ENCODE data around the gene FDPS. TPM values are rescaled to one million over a fixed set of nuclear protein-coding genes. Genes with fewer than 3 reads are reported as not detected.

Gene FDPS
- total RNA-seq, 4 donors from 2014 or later: 71.2 to 125 (median 81.0) TPM

DNA sequence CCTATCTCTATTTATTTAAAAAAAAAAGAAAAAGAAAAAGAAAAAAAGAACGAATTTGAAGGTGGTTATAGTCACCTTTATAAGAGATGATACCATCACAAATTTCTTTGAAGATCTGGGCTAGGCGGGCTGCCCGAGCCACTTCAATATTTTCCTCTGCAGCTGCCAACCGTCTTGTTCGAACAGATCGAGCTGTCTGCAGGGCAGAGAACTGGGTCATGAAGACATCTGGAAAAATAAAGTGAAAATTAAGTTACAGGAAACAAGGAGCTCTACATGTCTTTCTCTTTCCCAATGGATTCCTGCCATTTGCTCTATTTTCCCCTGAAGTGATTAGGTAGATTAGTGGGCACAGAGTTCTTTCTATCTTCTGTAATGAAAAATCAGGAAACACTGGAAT is 44.0 kb downstream of the FDPS start:
- H3K36me3 ChIP-seq: peaks cover 4 to 100% of the 10 kb centered on the region in 2 donors
- H3K4me1 ChIP-seq: no peaks in the 10 kb centered on the region
- no peaks in the 10 kb centered on the region for H3K9me3 ChIP-seq
- no peaks in the 10 kb centered on the region for H3K27me3 ChIP-seq
- H3K4me3 ChIP-seq: no peak overlapping the region
- TF ChIP-seq POLR2AphosphoS5 (IDR thresholded peaks at IDR 0.05) (no peak), POLR2A (IDR thresholded peaks at IDR 0.05) (no peak), EP300 (IDR thresholded peaks at IDR 0.05) (no peak)
- TF ChIP-seq, protein P1, sequence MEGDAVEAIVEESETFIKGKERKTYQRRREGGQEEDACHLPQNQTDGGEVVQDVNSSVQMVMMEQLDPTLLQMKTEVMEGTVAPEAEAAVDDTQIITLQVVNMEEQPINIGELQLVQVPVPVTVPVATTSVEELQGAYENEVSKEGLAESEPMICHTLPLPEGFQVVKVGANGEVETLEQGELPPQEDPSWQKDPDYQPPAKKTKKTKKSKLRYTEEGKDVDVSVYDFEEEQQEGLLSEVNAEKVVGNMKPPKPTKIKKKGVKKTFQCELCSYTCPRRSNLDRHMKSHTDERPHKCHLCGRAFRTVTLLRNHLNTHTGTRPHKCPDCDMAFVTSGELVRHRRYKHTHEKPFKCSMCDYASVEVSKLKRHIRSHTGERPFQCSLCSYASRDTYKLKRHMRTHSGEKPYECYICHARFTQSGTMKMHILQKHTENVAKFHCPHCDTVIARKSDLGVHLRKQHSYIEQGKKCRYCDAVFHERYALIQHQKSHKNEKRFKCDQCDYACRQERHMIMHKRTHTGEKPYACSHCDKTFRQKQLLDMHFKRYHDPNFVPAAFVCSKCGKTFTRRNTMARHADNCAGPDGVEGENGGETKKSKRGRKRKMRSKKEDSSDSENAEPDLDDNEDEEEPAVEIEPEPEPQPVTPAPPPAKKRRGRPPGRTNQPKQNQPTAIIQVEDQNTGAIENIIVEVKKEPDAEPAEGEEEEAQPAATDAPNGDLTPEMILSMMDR (IDR thresholded peaks at IDR 0.05): no peak
- WGBS, 2 donors (ENCODE audit: low coverage in 1 of 2): 91% methylated on average over 5 to 6 of the region's 6 CpGs
- H3K27ac ChIP-seq: no peak overlapping the region
- ATAC-seq: no peak

DNA sequence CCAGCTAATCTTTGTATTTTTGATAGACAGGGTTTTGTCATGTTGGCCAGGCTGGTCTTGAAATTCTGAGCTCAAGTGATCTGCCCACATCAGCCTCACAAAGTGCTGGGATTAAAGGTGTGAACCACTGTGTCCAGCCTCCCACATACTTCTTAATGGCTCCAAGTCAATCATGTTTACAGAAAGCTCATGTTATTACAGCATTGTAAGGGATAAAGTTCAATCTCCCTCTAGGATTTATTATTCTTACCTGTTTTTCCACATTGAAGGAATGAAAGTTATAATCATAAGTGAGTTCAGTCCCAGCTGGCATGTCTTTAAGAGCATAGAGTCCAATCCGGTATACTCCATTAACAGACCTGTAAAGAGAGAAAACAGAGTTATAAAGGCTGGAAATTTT is 51.4 kb downstream of the FDPS start:
- Histone ChIP-seq H3K27me3 (no peaks in the 10 kb centered on the region), H3K4me1 (no peaks in the 10 kb centered on the region), H3K27ac (no peak overlapping the region), H3K4me3 (no peak overlapping the region), H3K9me3 (no peaks in the 10 kb centered on the region), H3K36me3 (peaks cover 0 to 100% of the 10 kb centered on the region in 2 donors)
- ATAC-seq: no peak
- 76 to 100% methylated on average over 1 of the region's 1 CpG for WGBS, 2 donors (ENCODE audit: low coverage in 1 of 2)
- TF ChIP-seq POLR2A (IDR thresholded peaks at IDR 0.05) (no peak), POLR2AphosphoS5 (IDR thresholded peaks at IDR 0.05) (no peak), EP300 (IDR thresholded peaks at IDR 0.05) (no peak)

Small RNAs within 50 kb of the gene (small RNA-seq; reads per million reads assigned to genes)
- gene RNU6-106P: 0 reads per million in 4 donors

Other genes with a start within 250 kb of the FDPS start
- 1 to 10 TPM in 3 of 4 donors, under 1 TPM in 1; 0.81 to 5.8 (median 2.3) TPM for gene EFNA4, start 245.1 kb upstream of the FDPS start, total RNA-seq
- under 1 TPM in 2 of 4 donors, not detected in 2; 0.27 to 0.77 TPM for gene EFNA3, start 230.0 kb upstream of the FDPS start, total RNA-seq
- 10 to 100 TPM; 13.1 to 25.8 (median 16.1) TPM for gene EFNA1, start 181.0 kb upstream of the FDPS start, total RNA-seq
- gene SLC50A1, start 173.0 kb upstream of the FDPS start, total RNA-seq: 10 to 100 TPM; 12.5 to 16.8 (median 13.9) TPM
- 100 to 1,000 TPM in 2 of 4 donors, 10 to 100 TPM in 2; 57.9 to 128 (median 87.7) TPM for gene DPM3, start 168.3 kb upstream of the FDPS start, total RNA-seq
- 100 to 1,000 TPM in 1 of 4 donors, 10 to 100 TPM in 3; 80.8 to 144 (median 92.3) TPM for gene KRTCAP2, start 135.6 kb upstream of the FDPS start, total RNA-seq
- gene TRIM46, start 135.0 kb upstream of the FDPS start, total RNA-seq: 1 to 10 TPM in 1 of 4 donors, under 1 TPM in 2, not detected in 1; 0.35 to 1.9 (median 0.40) TPM
- 10 to 100 TPM; 17.9 to 25.6 (median 20.1) TPM for gene THBS3, start 101.0 kb upstream of the FDPS start, total RNA-seq
- gene MTX1, start 100.2 kb upstream of the FDPS start, total RNA-seq: 10 to 100 TPM; 28.3 to 36.0 (median 32.6) TPM
- 10 to 100 TPM; 11.4 to 35.3 (median 22.1) TPM for gene ENTREP3, start 53.4 kb upstream of the FDPS start, total RNA-seq
- 10 to 100 TPM; 28.1 to 44.4 (median 36.8) TPM for gene SCAMP3, start 46.5 kb upstream of the FDPS start, total RNA-seq
- gene CLK2, start 35.4 kb upstream of the FDPS start, total RNA-seq: 10 to 100 TPM; 14.4 to 51.4 (median 32.9) TPM
- 1 to 10 TPM in 3 of 4 donors, under 1 TPM in 1; 0.47 to 2.2 (median 1.6) TPM for gene HCN3, start 31.4 kb upstream of the FDPS start, total RNA-seq
- gene PKLR, start 7.4 kb upstream of the FDPS start, total RNA-seq: not detected
- 10 to 100 TPM; 10.8 to 34.2 (median 24.4) TPM for gene RUSC1, start 12.0 kb downstream of the FDPS start, total RNA-seq